GM19025 (cell line): ENCODE data around the gene GMFB.

Source experiments
- ATAC-seq: cut with Tn5 transposase; IDR thresholded peaks from one replicate; pipeline ENCODE4 v1.9.1; 2021; ENCODE audit warnings: mild to moderate bottlenecking, low read depth, moderate library complexity; ENCODE audit not compliant: unreplicated experiment

Gene GMFB

DNA sequence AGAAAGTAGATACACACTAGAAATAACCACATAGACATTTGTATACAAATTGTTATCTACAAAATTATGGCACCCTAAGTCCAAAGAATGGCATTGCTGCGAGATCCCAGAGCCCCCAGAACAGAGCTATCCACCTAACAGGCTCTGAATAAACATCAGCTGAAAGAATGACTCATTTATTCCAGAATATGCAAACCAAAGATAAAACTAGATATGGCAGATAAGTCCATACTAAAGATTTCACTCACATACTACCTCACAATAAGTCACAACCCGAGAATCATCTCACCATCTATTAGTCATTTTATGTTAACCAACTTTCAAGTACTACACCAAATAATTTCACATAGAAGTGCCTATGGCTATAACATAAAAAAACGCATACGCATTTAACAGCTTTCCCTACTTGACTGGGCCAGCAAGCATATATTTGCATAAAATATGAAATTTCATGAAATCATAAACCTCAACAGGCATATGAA, 53.2 kb downstream of the GMFB start:
- no peak for ATAC-seq

DNA sequence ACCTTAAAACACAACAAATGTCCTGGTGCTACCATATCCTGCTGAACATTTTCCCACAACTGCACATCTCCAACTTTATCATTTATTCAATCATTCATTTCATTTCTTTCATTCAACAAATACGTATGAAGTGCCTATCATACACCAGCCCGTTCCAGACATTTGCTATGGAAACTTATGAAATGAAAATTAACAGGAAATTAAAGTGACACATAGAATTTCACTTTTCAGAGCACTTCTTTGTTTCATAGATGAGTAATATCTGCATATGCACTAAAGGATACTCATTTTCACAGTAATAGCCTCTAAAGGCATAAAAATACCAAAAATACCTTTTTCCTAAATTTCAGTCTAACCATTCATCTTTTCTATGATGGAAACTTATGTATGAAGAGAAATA, 60.3 kb downstream of the GMFB start:
- ATAC-seq, result no peak

DNA sequence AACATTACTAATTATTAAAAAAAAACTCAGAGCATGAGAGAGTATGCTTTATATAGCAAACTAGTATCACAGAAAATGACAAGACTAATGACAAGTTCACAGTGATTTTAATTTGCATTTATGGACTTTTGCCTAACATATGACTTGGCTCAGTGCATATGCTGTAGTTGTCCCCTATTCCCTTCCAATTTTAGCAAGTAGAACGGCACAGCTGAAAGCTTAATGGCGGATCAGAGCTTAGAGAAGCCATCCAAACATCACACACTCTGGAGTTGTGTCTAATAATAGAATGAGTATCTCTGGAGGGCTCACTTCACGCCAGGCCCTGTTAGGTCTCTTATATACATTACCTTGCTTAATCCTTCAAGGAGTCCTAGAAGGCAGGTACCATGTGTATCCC, 60.9 kb downstream of the GMFB start:
- no peak for ATAC-seq

DNA sequence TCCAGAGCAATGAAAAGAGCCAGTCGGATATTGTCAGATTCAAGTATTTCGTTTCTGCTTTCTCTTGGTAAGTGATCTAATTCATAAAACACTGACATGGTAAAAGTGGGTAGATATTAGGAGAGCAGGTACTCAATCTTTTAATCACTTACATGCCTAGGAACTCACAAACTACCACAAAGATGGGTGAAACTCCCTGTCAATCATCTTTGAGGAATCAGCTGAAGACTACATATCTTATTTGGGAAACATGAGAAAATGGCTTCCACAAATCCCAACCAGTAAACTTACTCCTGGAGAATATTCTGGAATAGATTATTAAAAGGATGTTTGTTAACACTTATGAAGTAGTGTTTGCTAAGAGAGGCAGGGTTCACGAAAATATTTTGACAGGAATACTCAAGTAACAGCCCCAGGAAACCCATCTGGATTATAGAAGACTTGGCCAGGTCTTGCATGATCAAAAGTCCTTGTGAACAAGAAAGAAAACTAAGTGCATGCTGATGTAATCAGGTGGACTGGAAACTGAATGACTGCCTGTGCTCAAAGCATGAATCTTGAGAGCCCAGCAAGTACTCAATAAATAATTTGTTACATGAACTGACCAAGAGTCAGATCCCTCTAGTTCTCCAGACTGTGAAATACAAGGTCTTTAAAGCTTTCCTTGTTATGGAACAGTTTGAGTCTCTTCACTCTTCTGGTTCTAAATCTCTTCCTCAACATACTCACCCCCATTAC, 63.1 kb downstream of the GMFB start:
- no peak for ATAC-seq

DNA sequence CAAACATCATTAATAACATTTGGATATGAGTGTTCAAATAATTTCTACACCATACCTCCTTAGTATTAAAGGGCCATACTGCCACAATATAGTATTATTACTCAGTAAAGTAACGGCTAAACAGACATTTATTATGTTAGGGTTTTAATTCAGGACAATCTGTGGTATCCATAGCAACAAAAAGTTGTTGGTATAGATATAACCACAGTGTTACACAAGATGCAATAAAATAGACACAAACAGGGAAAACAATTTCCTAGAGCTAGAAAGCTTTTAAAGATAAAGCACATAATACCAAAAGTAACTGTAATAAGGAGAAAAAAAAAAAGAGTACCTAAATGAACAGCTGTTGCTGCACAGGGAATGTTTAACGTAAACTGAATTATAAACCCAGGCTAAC, 63.7 kb downstream of the GMFB start:
- ATAC-seq, result no peak
